Measurements from ENCODE around the gene GALNT6.
"Not testable (repeated sequence)": the region's sequence is repeated elsewhere in the genome, so short reads cannot be mapped to it uniquely, and the experiment has no call there.

Gene GALNT6

DNA sequence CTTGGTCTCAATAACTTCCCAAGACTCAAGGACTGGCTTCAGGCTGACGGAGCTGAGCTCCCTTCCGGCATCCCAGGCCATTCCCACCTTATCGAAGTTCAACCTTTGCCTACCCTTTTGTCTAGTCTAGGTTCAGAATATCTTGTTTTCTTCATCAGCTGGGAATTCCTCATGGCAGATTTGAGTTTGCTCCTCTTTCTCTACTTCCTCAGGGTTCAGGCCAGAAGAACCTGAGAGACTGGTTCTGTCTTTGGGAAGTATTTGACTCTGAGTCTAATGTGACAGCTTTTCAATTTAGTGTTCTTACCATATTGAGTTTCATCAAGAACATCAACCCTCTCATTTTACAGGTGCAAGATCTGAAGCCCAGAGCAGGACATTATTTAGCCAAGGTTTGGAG, 69.3 kb downstream of the GALNT6 start:
- Histone ChIP-seq H3K9ac (ENCODE audit: low read length in 2 of 2) (no peak overlapping the region), H3K4me3 (ENCODE audit: low read length in 2 of 2) (no peak overlapping the region), H3K4me1 (ENCODE audit: control insufficient read depth, insufficient read depth, low read length) (no peaks in the 10 kb centered on the region), H3K9me3 (ENCODE audit: control insufficient read depth in 2 of 2, low read length in 2 of 2) (no peaks in the 10 kb centered on the region), H3K27me3 (ENCODE audit: control insufficient read depth in 1 of 2, insufficient read depth in 2 of 2, low read length in 2 of 2) (no peaks in the 10 kb centered on the region), H3K36me3 (ENCODE audit: control insufficient read depth in 2 of 2, insufficient read depth in 2 of 2, low read length in 2 of 2) (no peaks in the 10 kb centered on the region), H3K27ac (ENCODE audit: low read length) (no peak overlapping the region)

DNA sequence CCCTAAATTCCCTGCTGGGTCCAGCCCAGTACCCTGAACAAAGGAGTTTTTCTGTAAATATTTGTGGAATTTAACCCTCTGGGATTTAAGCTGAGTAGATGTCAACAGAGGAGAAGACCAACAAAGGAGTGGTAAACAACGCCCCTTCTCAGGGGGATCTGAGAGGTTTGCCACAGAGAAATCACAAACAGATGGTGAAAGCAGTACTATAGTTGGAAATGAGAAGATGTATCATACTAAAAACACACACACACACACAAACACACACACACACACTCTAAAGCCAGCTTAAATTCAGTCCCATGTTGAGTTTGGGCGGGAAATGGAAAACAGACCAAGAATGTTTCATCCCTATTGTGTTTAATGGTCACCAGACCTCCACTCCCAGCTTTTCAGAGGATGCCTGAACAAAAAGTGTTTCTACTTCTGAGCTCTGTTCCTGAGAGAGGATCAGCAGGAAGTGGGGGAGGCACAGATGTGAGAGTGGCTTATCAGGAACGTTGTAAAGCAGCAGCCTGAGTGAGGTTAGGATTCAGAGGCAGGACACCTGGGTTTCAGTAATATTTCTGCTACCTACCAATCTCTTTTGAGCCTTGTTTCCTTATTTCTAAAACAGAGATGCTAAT, 70.4 kb downstream of the GALNT6 start:
- H3K4me3 ChIP-seq (ENCODE audit: low read length in 2 of 2) = no peak overlapping the region
- no peak overlapping the region for H3K9ac ChIP-seq (ENCODE audit: low read length in 2 of 2)
- H3K27ac ChIP-seq (ENCODE audit: low read length) = no peak overlapping the region
- no peaks in the 10 kb centered on the region for H3K36me3 ChIP-seq (ENCODE audit: control insufficient read depth in 2 of 2, insufficient read depth in 2 of 2, low read length in 2 of 2)
- no peaks in the 10 kb centered on the region for H3K9me3 ChIP-seq (ENCODE audit: control insufficient read depth in 2 of 2, low read length in 2 of 2)
- H3K27me3 ChIP-seq (ENCODE audit: control insufficient read depth in 1 of 2, insufficient read depth in 2 of 2, low read length in 2 of 2) = no peaks in the 10 kb centered on the region
- H3K4me1 ChIP-seq (ENCODE audit: control insufficient read depth, insufficient read depth, low read length) = no peaks in the 10 kb centered on the region

DNA sequence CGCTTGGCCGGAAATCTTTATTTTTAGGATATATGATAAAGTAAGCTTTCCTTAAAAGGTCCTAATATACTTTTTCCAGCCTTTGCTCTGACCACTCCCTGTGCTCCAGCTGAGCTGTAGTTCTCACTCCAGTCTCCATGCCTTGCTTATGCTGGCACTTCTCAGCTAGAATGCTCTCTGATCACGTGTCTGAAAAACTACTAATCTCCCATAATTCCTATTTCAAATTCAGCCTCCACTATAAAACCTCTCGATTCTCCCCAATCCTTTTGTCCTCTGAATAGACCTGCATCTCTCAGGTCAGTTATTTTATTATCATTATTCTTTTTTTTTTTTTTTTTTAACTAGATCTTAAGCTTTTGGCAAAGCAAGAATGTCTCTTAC, 70.9 kb downstream of the GALNT6 start:
- Histone ChIP-seq H3K36me3 (ENCODE audit: control insufficient read depth in 2 of 2, insufficient read depth in 2 of 2, low read length in 2 of 2) (no peaks in the 10 kb centered on the region), H3K9me3 (ENCODE audit: control insufficient read depth in 2 of 2, low read length in 2 of 2) (no peaks in the 10 kb centered on the region), H3K27ac (ENCODE audit: low read length) (no peak overlapping the region), H3K27me3 (ENCODE audit: control insufficient read depth in 1 of 2, insufficient read depth in 2 of 2, low read length in 2 of 2) (no peaks in the 10 kb centered on the region), H3K4me3 (ENCODE audit: low read length in 2 of 2) (no peak overlapping the region), H3K9ac (ENCODE audit: low read length in 2 of 2) (no peak overlapping the region), H3K4me1 (ENCODE audit: control insufficient read depth, insufficient read depth, low read length) (no peaks in the 10 kb centered on the region)

DNA sequence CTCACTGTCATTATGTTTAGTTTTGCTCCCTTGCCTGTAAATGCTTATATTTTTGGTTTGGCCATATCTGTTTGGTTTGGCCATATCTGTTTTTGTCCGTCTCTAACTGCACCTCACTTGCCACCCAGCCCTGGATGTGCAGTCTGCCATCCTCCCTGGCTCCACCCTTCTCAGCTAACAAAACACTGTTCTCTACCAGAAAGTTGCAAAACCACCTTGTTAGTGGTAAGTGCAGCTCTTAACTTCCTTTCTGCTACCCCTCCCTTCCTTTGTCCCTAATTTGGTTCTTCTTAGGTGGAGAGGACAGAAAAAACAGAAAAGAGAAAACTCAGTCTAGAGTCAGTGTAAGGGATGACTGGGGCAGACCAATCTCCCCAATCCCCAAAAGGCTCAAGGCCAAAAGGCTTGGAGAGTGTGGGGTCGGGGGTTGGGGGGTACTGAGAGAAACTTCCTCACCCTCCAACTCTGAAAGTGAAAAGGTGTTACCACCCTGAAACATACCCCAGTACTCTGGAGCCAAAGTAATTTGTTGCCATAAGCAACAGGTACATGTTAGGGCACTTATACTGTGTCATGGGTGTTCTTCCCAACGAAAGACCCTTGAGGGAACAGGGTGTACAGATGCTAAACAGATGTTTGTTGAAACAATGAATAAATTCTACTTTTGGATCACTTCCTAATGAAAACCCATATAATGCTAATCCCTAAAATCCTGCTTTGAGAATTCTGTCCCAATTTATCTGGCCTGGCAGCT, 72.2 kb downstream of the GALNT6 start:
- Histone ChIP-seq H3K9ac (ENCODE audit: low read length in 2 of 2) (no peak overlapping the region), H3K27ac (ENCODE audit: low read length) (no peak overlapping the region), H3K36me3 (ENCODE audit: control insufficient read depth in 2 of 2, insufficient read depth in 2 of 2, low read length in 2 of 2) (no peaks in the 10 kb centered on the region), H3K4me1 (ENCODE audit: control insufficient read depth, insufficient read depth, low read length) (no peaks in the 10 kb centered on the region), H3K4me3 (ENCODE audit: low read length in 2 of 2) (no peak overlapping the region), H3K27me3 (ENCODE audit: control insufficient read depth in 1 of 2, insufficient read depth in 2 of 2, low read length in 2 of 2) (no peaks in the 10 kb centered on the region), H3K9me3 (ENCODE audit: control insufficient read depth in 2 of 2, low read length in 2 of 2) (no peaks in the 10 kb centered on the region)

DNA sequence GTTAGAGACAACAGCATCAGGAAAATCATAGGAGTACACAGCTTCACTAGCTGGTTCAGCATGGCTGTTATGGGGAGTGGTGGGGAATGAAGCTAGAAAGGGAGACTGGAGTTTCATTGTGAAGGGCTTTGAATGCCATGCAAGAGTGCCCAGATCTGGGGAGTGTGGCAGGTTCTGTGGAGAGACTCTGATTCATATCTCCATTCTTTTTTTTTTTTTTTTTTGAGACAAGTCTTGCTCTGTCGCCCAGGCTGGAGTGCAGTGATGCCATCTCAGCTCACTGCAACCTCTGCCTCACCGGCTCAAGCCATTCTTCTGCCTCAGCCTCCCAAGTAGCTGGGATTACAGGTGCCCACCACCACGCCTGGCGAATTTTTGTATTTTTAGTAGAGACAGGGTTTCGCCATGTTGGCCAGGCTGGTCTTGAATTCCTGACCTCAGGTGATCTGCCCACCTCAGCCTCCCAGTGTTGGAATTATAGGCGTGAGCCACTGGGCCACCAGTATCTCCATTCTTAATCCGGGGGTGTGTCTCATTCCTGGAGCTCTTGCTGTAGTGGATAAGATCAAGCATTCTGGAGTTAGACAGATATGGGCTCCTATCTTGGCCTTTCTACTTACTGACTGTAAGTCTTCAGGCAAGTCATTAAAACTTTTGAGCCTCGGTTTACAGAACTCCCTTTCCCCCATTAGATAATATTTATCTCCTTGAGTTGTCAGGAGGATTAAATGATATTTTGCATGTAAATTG, 73.0 kb downstream of the GALNT6 start:
- H3K9me3 ChIP-seq (ENCODE audit: control insufficient read depth in 2 of 2, low read length in 2 of 2); H3K4me3 ChIP-seq (ENCODE audit: low read length in 2 of 2); H3K4me1 ChIP-seq (ENCODE audit: control insufficient read depth, insufficient read depth, low read length); H3K36me3 ChIP-seq (ENCODE audit: control insufficient read depth in 2 of 2, insufficient read depth in 2 of 2, low read length in 2 of 2); H3K27ac ChIP-seq (ENCODE audit: low read length); H3K27me3 ChIP-seq (ENCODE audit: control insufficient read depth in 1 of 2, insufficient read depth in 2 of 2, low read length in 2 of 2); H3K9ac ChIP-seq (ENCODE audit: low read length in 2 of 2): not testable (repeated sequence)

DNA sequence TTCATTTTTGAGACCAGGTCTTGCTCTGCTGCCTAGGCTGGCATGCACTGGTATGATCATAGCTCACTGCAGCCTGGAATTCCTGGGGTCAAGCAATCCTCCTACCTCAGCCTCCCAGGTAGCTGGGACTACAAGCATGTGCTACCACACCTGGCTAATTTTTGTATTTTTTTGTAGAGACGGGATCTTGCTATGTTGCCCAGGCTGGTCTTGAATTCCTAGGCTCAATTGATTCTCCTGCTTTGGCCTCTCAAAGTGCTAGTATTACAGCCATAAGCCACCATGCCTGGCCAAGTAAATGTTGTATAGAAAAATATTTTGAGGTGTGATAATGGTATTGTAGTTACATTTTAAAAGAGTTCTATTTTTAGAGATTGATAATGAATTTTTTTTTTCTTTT, 79.8 kb downstream of the GALNT6 start:
- H3K9ac ChIP-seq (ENCODE audit: low read length in 2 of 2) = no peak overlapping the region
- no peaks in the 10 kb centered on the region for H3K9me3 ChIP-seq (ENCODE audit: control insufficient read depth in 2 of 2, low read length in 2 of 2)
- no peak overlapping the region for H3K4me3 ChIP-seq (ENCODE audit: low read length in 2 of 2)
- no peak overlapping the region for H3K27ac ChIP-seq (ENCODE audit: low read length)
- no peaks in the 10 kb centered on the region for H3K4me1 ChIP-seq (ENCODE audit: control insufficient read depth, insufficient read depth, low read length)
- H3K36me3 ChIP-seq (ENCODE audit: control insufficient read depth in 2 of 2, insufficient read depth in 2 of 2, low read length in 2 of 2) = no peaks in the 10 kb centered on the region
- no peaks in the 10 kb centered on the region for H3K27me3 ChIP-seq (ENCODE audit: control insufficient read depth in 1 of 2, insufficient read depth in 2 of 2, low read length in 2 of 2)

DNA sequence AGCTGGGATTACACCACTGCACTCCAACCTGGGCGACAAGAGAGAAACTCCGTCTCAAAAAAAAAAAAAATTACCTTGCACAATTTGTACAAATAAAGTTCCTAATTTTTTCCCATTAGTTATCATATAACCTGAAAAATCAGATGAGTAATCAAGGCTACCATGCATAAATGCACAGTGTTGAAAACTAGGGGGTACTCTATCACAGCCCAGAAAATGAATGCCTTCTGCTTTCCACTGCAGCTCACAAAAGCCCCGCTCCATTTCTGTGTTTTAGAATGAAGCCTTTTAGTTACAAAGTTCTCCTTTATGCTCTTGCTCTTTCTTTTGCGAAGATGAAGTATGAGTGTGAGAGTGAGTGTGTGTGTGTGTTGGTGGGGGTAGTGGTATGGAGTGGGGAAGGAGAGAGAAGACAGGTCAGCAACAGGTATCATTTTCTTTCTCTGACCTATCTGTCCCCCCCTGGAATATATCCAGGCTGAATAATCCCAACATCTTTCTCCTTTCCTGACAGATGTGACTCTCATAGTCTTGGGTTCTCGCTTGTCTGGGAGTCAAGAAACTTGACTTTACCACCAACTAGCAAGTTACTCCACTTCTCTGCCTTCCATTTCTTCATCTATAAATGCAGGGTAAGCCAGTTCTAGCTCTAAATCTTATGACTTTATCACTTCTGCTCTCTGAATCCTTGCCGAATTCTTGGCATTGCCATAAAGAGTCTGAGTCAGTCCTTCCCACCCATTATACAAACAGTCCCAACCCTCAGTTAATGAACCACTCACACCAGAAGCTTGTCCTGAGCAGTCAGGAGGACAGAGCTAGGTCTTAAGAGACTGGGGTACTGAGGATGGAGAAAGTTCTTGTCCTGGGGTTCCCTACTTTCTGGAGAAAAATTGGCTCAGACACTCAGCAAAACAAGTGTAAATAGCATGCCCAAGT, 83.3 kb downstream of the GALNT6 start:
- H3K36me3 ChIP-seq (ENCODE audit: control insufficient read depth in 2 of 2, insufficient read depth in 2 of 2, low read length in 2 of 2) = no peaks in the 10 kb centered on the region

DNA sequence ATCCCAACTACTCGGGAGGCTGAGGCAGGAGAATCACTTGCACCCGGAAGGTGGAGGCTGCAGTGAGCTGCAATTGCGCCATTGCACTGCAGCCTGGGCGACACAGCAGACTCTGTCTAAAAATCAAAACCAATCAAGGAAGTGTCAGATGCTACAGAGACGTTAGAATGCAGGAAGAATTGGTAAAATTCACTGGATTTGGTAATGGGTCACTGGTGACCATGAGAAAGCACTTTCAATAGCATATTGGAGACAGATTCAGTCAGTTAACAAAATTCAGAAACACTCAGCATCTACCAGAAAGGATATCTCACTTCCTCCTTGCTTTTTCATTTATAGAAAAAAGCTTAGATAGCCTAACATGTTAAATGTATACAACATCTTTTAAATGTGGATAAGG, 84.7 kb downstream of the GALNT6 start:
- H3K9ac ChIP-seq (ENCODE audit: low read length in 2 of 2) = no peak overlapping the region
- no peaks in the 10 kb centered on the region for H3K27me3 ChIP-seq (ENCODE audit: control insufficient read depth in 1 of 2, insufficient read depth in 2 of 2, low read length in 2 of 2)
- H3K36me3 ChIP-seq (ENCODE audit: control insufficient read depth in 2 of 2, insufficient read depth in 2 of 2, low read length in 2 of 2) = no peaks in the 10 kb centered on the region
- no peaks in the 10 kb centered on the region for H3K4me1 ChIP-seq (ENCODE audit: control insufficient read depth, insufficient read depth, low read length)
- H3K4me3 ChIP-seq (ENCODE audit: low read length in 2 of 2) = no peak overlapping the region
- H3K27ac ChIP-seq (ENCODE audit: low read length) = no peak overlapping the region
- H3K9me3 ChIP-seq (ENCODE audit: control insufficient read depth in 2 of 2, low read length in 2 of 2) = no peaks in the 10 kb centered on the region

More for the DNA sequence above, 83.3 kb downstream of the GALNT6 start:
- Histone ChIP-seq H3K9ac (ENCODE audit: low read length in 2 of 2) (no peak overlapping the region), H3K4me3 (ENCODE audit: low read length in 2 of 2) (no peak overlapping the region), H3K27me3 (ENCODE audit: control insufficient read depth in 1 of 2, insufficient read depth in 2 of 2, low read length in 2 of 2) (no peaks in the 10 kb centered on the region), H3K27ac (ENCODE audit: low read length) (no peak overlapping the region), H3K9me3 (ENCODE audit: control insufficient read depth in 2 of 2, low read length in 2 of 2) (no peaks in the 10 kb centered on the region), H3K4me1 (ENCODE audit: control insufficient read depth, insufficient read depth, low read length) (no peaks in the 10 kb centered on the region)
